ENCODE results near the gene CDKAL1.

- no peak for TF ChIP-seq CTCF (IDR thresholded peaks at IDR 0.05; ENCODE audit: low read depth, low read length)
- TF ChIP-seq EZH2phosphoT487 (IDR thresholded peaks at IDR 0.05; ENCODE audit: low read depth), result no peak
Measured at GRCh38 chr6:20548264-20548663, 14.0 kb downstream of the CDKAL1 start.
